HepG2 (cell line): ENCODE data around the gene FDPS. TPM values are rescaled to one million over a fixed set of nuclear protein-coding genes. Genes with fewer than 3 reads are reported as not detected.

Experiments
- ASH2L ChIP-seq: fragments of 300-600, 200-600 bp; sonication (generic); IDR thresholded peaks from 2 replicates; pipeline ENCODE4 v1.7.0; 2017; ENCODE audit warnings: low read depth, mild to moderate bottlenecking, moderate library complexity, mixed read lengths, low read length; ENCODE audit not compliant: insufficient read length
- BRD4 ChIP-seq: sonication (generic); formaldehyde crosslinking; IDR thresholded peaks from 2 replicates; pipeline ENCODE4 v1.4.0; 2020; ENCODE audit warnings: missing genetic modification reagents
- ELF3 ChIP-seq: IDR thresholded peaks from 2 replicates; pipeline ENCODE4 v1.6.1; 2016; ENCODE audit warnings: missing genetic modification reagents, missing compliant biosample characterization
- GTF3A ChIP-seq: sonication (generic); formaldehyde crosslinking; conservative IDR thresholded peaks from 2 replicates; pipeline ENCODE4 v1.4.0; 2020; ENCODE audit warnings: mild to moderate bottlenecking, missing genetic modification reagents
- HNF4G ChIP-seq, 2 experiments: sonication (generic) in 1 of 2; formaldehyde crosslinking in 1 of 2; IDR thresholded peaks; 2 replicates each; pipeline versions ENCODE4 v1.4.0 to v1.6.1; 2011 to 2020; ENCODE audit warnings: borderline replicate concordance in 2 of 2, low read depth in 2 of 2, mild to moderate bottlenecking in 2 of 2, low read length in 1 of 2, missing genetic modification reagents in 1 of 2, moderate library complexity in 1 of 2
- KDM2A ChIP-seq: sonication (generic); formaldehyde crosslinking; IDR thresholded peaks from 2 replicates; pipeline ENCODE4 v1.4.0; 2020; ENCODE audit warnings: low read depth, missing genetic modification reagents, borderline replicate concordance
- MTA3 ChIP-seq: sonication (generic); formaldehyde crosslinking; IDR thresholded peaks from 2 replicates; pipeline ENCODE4 v1.4.0; 2020; ENCODE audit warnings: missing genetic modification reagents
- NONO ChIP-seq, 2 experiments: fragments of 450-650 bp in 1 of 2; sonication (generic) in 1 of 2; formaldehyde crosslinking in 1 of 2; IDR thresholded peaks in 1 of 2; conservative IDR thresholded peaks in 1 of 2; 2 replicates each; pipeline versions ENCODE4 v1.6.1 to v1.8.0; 2017 to 2022; ENCODE audit warnings: mild to moderate bottlenecking in 1 of 2, missing genetic modification reagents in 1 of 2, moderate library complexity in 1 of 2
- RBM39 ChIP-seq: fragments of 200-400 bp; formaldehyde crosslinking; IDR thresholded peaks from one replicate; pipeline ENCODE4 v1.6.1; 2018; ENCODE audit warnings: antibody characterized with exemption, mild to moderate bottlenecking, low read depth, low read length; ENCODE audit not compliant: poor library complexity, severe bottlenecking
- SALL2 ChIP-seq: sonication (generic); formaldehyde crosslinking; IDR thresholded peaks from 2 replicates; pipeline ENCODE4 v1.8.1; 2023; ENCODE audit warnings: mild to moderate bottlenecking, missing genetic modification reagents, inconsistent platforms
- SOX5 ChIP-seq: IDR thresholded peaks from 2 replicates; pipeline ENCODE4 v1.6.1; 2016; ENCODE audit warnings: borderline replicate concordance
- ZNF333 ChIP-seq: sonication (generic); formaldehyde crosslinking; IDR thresholded peaks from 2 replicates; pipeline ENCODE4 v1.4.0; 2020; ENCODE audit warnings: mild to moderate bottlenecking, missing genetic modification reagents, borderline replicate concordance
- ZNF33B ChIP-seq: sonication (generic); formaldehyde crosslinking; IDR thresholded peaks from 2 replicates; pipeline ENCODE4 v1.5.1; 2020; ENCODE audit warnings: mild to moderate bottlenecking, missing genetic modification reagents
- ZNF616 ChIP-seq: sonication (generic); formaldehyde crosslinking; IDR thresholded peaks from 2 replicates; pipeline ENCODE4 v1.5.0; 2020; ENCODE audit warnings: low read depth, mild to moderate bottlenecking, missing genetic modification reagents
- ZNF780A ChIP-seq: sonication (generic); formaldehyde crosslinking; IDR thresholded peaks from 2 replicates; pipeline ENCODE4 v1.8.0; 2022; ENCODE audit warnings: mild to moderate bottlenecking, missing genetic modification reagents, moderate library complexity
- ZNF788 ChIP-seq: sonication (generic); formaldehyde crosslinking; IDR thresholded peaks from 2 replicates; pipeline ENCODE4 v1.5.0; 2020; ENCODE audit warnings: mild to moderate bottlenecking, missing genetic modification reagents, borderline replicate concordance
- polyA plus RNA-seq, 8 experiments: library from polyadenylated mRNA; depleted of rRNA in 3 of 8; stranded (reverse) in 7 of 8; unstranded in 1 of 8; fragments of >200 nt; fragmentation: Illumina TruSeq in 4 of 8; extraction: Trizol in 4 of 8; gene quantifications; 2 replicates each; pipeline versions ENCODE4 v1.2.1 to v1.2.3, GENCODE V29; 2011 to 2016; ENCODE audit warnings: low read depth in 4 of 8, missing spikeins in 1 of 8, mixed read lengths in 1 of 8; ENCODE audit not compliant: insufficient read depth in 1 of 8
- total RNA-seq, 5 experiments: library from RNA; depleted of rRNA; stranded (reverse); fragments of >200 nt; fragmentation: Illumina TruSeq; extraction: Trizol; gene quantifications; 2 replicates each; pipeline ENCODE4 v1.2.3, GENCODE V29; 2016; ENCODE audit warnings: low read depth in 1 of 5
- TF ChIP-seq, protein P1 (sequence below), 2 experiments: fragments of 450-650 bp in 1 of 2; sonication (generic) in 1 of 2; formaldehyde crosslinking; IDR thresholded peaks; 2 replicates each; pipeline versions ENCODE4 v1.5.0 to v1.8.0; 2020 to 2022; ENCODE audit warnings: mild to moderate bottlenecking in 1 of 2, missing genetic modification reagents in 1 of 2
- TF ChIP-seq, protein P2 (sequence below): sonication (generic); formaldehyde crosslinking; IDR thresholded peaks from 2 replicates; pipeline ENCODE4 v1.8.0; 2022; ENCODE audit warnings: mild to moderate bottlenecking, missing genetic modification reagents, moderate library complexity
- TF ChIP-seq, protein P3 (sequence below): sonication (generic); formaldehyde crosslinking; IDR thresholded peaks from 2 replicates; pipeline ENCODE4 v1.4.0; 2020; ENCODE audit warnings: missing genetic modification reagents
- TF ChIP-seq, protein P4 (sequence below): IDR thresholded peaks from 2 replicates; pipeline ENCODE4 v1.6.1; 2018; ENCODE audit warnings: missing genetic modification reagents, mild to moderate bottlenecking, missing compliant biosample characterization

Gene FDPS
- total and polyA plus RNA-seq, 2 of the 13 experiments (the other 11 are each of a cell fraction or from before 2014, with no cell fraction given) = 264 to 519 TPM

DNA sequence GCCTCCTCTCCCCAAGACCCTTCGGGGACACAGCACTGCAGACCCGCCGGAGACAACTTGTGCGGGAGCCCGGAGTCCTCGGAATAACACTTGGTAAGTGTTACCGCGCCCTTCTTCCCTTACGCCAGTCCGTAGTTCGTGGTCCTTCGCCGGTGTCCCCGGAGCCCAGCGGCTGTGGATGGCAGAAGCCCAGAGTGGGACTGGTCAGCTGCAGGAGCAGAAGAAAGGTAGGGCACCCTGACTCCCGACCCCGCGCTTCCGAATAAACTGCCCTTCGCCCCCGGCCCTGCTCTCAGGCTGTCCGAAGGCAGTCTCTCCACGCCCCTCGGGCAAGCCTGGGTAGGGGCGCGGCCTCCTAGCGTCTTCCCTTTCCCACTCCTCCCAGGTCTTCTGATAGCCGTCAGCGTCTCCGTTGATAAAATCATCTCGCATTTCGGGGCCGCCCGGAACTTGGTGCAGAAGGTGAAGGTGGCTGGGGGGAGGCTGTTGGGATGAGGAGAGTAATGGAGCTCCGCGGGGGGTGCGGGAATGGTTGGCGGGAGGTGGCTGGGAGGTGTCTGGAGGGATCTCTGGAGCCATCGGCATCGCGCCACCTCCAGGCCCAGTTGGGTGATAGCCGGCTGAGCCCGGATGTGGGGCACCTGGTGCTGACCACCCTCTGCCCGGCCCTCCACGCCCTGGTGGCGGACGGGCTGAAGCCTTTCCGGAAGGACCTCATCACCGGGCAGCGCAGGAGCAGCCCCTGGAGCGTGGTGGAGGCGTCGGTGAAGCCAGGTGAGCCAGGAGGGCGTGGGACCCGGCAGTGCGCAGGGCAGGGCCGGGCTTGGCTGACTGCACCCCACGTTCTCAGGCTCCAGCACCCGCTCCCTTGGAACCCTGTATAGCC is 16.3 kb downstream of the FDPS start (continued):
- TF ChIP-seq ZNF333 (CRISPR knock-in tag) (0 out of 2 replicates have a peak, but pooled peaks have one; percentile 30), HNF4G (IDR thresholded peaks at IDR 0.05; ENCODE audit: borderline replicate concordance, low read depth, low read length) (peak; percentile 7; the same call in 1 of the 2 replicates), HNF4G (CRISPR knock-in tag; IDR thresholded peaks at IDR 0.05; ENCODE audit: borderline replicate concordance, low read depth) (no peak), ZNF33B (CRISPR knock-in tag) (peak; percentile 40; the same call in 1 of the 2 replicates), KDM2A (CRISPR knock-in tag) (peak; percentile 55; the same call in 1 of the 2 replicates), ELF3 (CRISPR knock-in tag) (no peak), SOX5 (0 out of 2 replicates have a peak, but pooled peaks have one; percentile 29), MTA3 (no peak), GTF3A (CRISPR knock-in tag) (no peak), BRD4 (0 out of 2 replicates have a peak, but pooled peaks have one; percentile 59), NONO (IDR thresholded peaks at IDR 0.05) (no peak), NONO (CRISPR knock-in tag; conservative IDR thresholded peaks at IDR 0.05) (0 out of 2 replicates have a peak, but pooled peaks have one; percentile 12), RBM39 (peak; percentile 14), ZNF788 (CRISPR knock-in tag) (peak; percentile 26; the same call in 1 of the 2 replicates), ZNF780A (no peak), SALL2 (CRISPR knock-in tag) (peak; percentile 20; the same call in 1 of the 2 replicates), ASH2L (no peak), ZNF616 (no peak)
- TF ChIP-seq, protein P1, sequence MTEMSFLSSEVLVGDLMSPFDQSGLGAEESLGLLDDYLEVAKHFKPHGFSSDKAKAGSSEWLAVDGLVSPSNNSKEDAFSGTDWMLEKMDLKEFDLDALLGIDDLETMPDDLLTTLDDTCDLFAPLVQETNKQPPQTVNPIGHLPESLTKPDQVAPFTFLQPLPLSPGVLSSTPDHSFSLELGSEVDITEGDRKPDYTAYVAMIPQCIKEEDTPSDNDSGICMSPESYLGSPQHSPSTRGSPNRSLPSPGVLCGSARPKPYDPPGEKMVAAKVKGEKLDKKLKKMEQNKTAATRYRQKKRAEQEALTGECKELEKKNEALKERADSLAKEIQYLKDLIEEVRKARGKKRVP (CRISPR knock-in tag; IDR thresholded peaks at IDR 0.05) = 0 out of 4 replicates have a peak, but pooled peaks of 1 of the 2 experiments have one; percentile 38
- TF ChIP-seq, protein P2, sequence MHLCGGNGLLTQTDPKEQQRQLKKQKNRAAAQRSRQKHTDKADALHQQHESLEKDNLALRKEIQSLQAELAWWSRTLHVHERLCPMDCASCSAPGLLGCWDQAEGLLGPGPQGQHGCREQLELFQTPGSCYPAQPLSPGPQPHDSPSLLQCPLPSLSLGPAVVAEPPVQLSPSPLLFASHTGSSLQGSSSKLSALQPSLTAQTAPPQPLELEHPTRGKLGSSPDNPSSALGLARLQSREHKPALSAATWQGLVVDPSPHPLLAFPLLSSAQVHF (CRISPR knock-in tag) = 0 out of 2 replicates have a peak, but pooled peaks have one; percentile 56
- TF ChIP-seq, protein P3, sequence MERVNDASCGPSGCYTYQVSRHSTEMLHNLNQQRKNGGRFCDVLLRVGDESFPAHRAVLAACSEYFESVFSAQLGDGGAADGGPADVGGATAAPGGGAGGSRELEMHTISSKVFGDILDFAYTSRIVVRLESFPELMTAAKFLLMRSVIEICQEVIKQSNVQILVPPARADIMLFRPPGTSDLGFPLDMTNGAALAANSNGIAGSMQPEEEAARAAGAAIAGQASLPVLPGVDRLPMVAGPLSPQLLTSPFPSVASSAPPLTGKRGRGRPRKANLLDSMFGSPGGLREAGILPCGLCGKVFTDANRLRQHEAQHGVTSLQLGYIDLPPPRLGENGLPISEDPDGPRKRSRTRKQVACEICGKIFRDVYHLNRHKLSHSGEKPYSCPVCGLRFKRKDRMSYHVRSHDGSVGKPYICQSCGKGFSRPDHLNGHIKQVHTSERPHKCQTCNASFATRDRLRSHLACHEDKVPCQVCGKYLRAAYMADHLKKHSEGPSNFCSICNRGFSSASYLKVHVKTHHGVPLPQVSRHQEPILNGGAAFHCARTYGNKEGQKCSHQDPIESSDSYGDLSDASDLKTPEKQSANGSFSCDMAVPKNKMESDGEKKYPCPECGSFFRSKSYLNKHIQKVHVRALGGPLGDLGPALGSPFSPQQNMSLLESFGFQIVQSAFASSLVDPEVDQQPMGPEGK = peak; percentile 79
- TF ChIP-seq, protein P4, sequence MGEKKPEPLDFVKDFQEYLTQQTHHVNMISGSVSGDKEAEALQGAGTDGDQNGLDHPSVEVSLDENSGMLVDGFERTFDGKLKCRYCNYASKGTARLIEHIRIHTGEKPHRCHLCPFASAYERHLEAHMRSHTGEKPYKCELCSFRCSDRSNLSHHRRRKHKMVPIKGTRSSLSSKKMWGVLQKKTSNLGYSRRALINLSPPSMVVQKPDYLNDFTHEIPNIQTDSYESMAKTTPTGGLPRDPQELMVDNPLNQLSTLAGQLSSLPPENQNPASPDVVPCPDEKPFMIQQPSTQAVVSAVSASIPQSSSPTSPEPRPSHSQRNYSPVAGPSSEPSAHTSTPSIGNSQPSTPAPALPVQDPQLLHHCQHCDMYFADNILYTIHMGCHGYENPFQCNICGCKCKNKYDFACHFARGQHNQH (CRISPR knock-in tag) = peak; percentile 36; the same call in 1 of the 2 replicates
